Ishikawa (cell line): Measurements from ENCODE around the gene DMD.

Source experiments
- CREB1 ChIP-seq: IDR thresholded peaks from 2 replicates; pipeline ENCODE4 v1.6.1; 2012; ENCODE audit warnings: low read depth
- EP300 ChIP-seq: IDR thresholded peaks from 2 replicates; pipeline ENCODE4 v1.6.1; 2012; ENCODE audit warnings: borderline replicate concordance
- MAX ChIP-seq: IDR thresholded peaks from 2 replicates; pipeline ENCODE4 v1.6.1; 2012
- REST ChIP-seq: IDR thresholded peaks from 2 replicates; pipeline ENCODE4 v1.6.1; 2012; ENCODE audit warnings: low read depth, mild to moderate bottlenecking
- TAF1 ChIP-seq: IDR thresholded peaks from 2 replicates; pipeline ENCODE4 v1.6.1; 2012; ENCODE audit warnings: low read depth, mild to moderate bottlenecking
- TEAD4 ChIP-seq: IDR thresholded peaks from 2 replicates; pipeline ENCODE4 v1.6.1; 2012
- YY1 ChIP-seq: IDR thresholded peaks from 2 replicates; pipeline ENCODE4 v1.6.1; 2012; ENCODE audit warnings: low read depth

- TF ChIP-seq YY1, result no peak
- TF ChIP-seq EP300, result no peak
- no peak for TF ChIP-seq CREB1
- no peak for TF ChIP-seq TAF1
- no peak for TF ChIP-seq REST
- no peak for TF ChIP-seq TEAD4
- TF ChIP-seq MAX, result no peak
Observed at GRCh38 chrX:31215277-31215815, 1996.0 kb downstream of the DMD start.
